Measurements from ENCODE around the gene PIAS1. TPM values are rescaled to one million over a fixed set of nuclear protein-coding genes. Genes with fewer than 3 reads are reported as not detected.

Gene PIAS1
- total RNA-seq, 1 experiment from 2014 or later, result 25.9 TPM

GRCh38 chr15:68085052-68085451 lies 30.9 kb downstream of the PIAS1 start (continued):
- no peak for TF ChIP-seq POLR2AphosphoS5 (IDR thresholded peaks at IDR 0.05; ENCODE audit: low read depth, low read length)
- no peak for TF ChIP-seq FOSL1 (IDR thresholded peaks at IDR 0.05; ENCODE audit: low read depth)
- no peak for TF ChIP-seq SP1 (IDR thresholded peaks at IDR 0.05; ENCODE audit: low read depth)
- no peak for TF ChIP-seq POLR2A (IDR thresholded peaks at IDR 0.05; ENCODE audit: borderline replicate concordance, extremely low read depth, insufficient read depth, insufficient read length)
- TF ChIP-seq SIN3A (IDR thresholded peaks at IDR 0.05; ENCODE audit: low read depth), result no peak
- TF ChIP-seq EZH2 (IDR thresholded peaks at IDR 0.05), result no peak
- no peak for TF ChIP-seq RAD21 (IDR thresholded peaks at IDR 0.05; ENCODE audit: low read depth)

- BruUV-seq (replicated peaks), result no TSS peak
- intact Hi-C loops (cut with micrococcal nuclease), result no loop called here
- POLR2A ChIA-PET, result no interaction called here
- no peak for TF ChIP-seq ELF1 (IDR thresholded peaks at IDR 0.05; ENCODE audit: borderline replicate concordance, low read depth)
- TF ChIP-seq ZFX (IDR thresholded peaks at IDR 0.05), result no peak
- no peak for TF ChIP-seq TCF7L2 (IDR thresholded peaks at IDR 0.05; ENCODE audit: borderline replicate concordance, extremely low read depth, insufficient read depth, insufficient read length)
- no peak for TF ChIP-seq SIN3A (IDR thresholded peaks at IDR 0.05; ENCODE audit: low read depth)
- no peak for TF ChIP-seq REST (IDR thresholded peaks at IDR 0.05; ENCODE audit: low read depth)
- TF ChIP-seq, protein P1, sequence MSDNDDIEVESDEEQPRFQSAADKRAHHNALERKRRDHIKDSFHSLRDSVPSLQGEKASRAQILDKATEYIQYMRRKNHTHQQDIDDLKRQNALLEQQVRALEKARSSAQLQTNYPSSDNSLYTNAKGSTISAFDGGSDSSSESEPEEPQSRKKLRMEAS (IDR thresholded peaks at IDR 0.05), result no peak
- no peak for TF ChIP-seq YY1 (IDR thresholded peaks at IDR 0.05; ENCODE audit: extremely low read depth, insufficient replicate concordance, low read depth, low read length)
- TF ChIP-seq JUND (IDR thresholded peaks at IDR 0.05), result no peak
- no peak for TF ChIP-seq SP1 (IDR thresholded peaks at IDR 0.05; ENCODE audit: low read depth)
- no peak for TF ChIP-seq CTCF (IDR thresholded peaks at IDR 0.05 in 2 of 3, conservative IDR thresholded peaks at IDR 0.05 in 1 of 3; ENCODE audit: borderline replicate concordance in 1 of 3, insufficient read depth in 1 of 3, low read depth in 2 of 3, low read length in 2 of 3)
- no peak for TF ChIP-seq FOSL1 (IDR thresholded peaks at IDR 0.05; ENCODE audit: low read depth)
- TF ChIP-seq EGR1 (IDR thresholded peaks at IDR 0.05; ENCODE audit: low read depth), result no peak
- no peak for TF ChIP-seq ZBTB33 (IDR thresholded peaks at IDR 0.05; ENCODE audit: extremely low read depth, insufficient replicate concordance, low read length)
- no peak for TF ChIP-seq ZNF274 (IDR thresholded peaks at IDR 0.05; ENCODE audit: low read depth, low read length)
- TF ChIP-seq, protein P2, sequence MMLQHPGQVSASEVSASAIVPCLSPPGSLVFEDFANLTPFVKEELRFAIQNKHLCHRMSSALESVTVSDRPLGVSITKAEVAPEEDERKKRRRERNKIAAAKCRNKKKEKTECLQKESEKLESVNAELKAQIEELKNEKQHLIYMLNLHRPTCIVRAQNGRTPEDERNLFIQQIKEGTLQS (IDR thresholded peaks at IDR 0.05), result no peak
Observed at GRCh38 chr15:68091743-68092142, 37.6 kb downstream of the PIAS1 start.

More at GRCh38 chr15:68091743-68092142, 37.6 kb downstream of the PIAS1 start:
- H3K9me3 ChIP-seq (ENCODE audit: control insufficient read depth in 1 of 2, insufficient read depth in 1 of 2, low read depth in 1 of 2, low read length in 2 of 2), result peaks cover 4 to 6% of the 10 kb centered on the region in 2 experiments; a peak in 3 of 4 replicates
- H3K36me3 ChIP-seq (ENCODE audit: control insufficient read depth in 1 of 2, insufficient read depth in 2 of 2, low read length in 2 of 2), result peaks cover 0 to 3% of the 10 kb centered on the region in 2 experiments; a peak in 3 of 4 replicates
- H3K9ac ChIP-seq (ENCODE audit: low read length), result no peak overlapping the region
- DNase-seq (ENCODE audit: low read depth, low spot score), result no peak
- CTCF ChIA-PET, result no interaction called here
- RAD21 ChIA-PET (ENCODE audit: low non-redundant PET in 1 of 2, low total read pairs in 2 of 2, uncharacterized antibody in 2 of 2, unreplicated experiment in 2 of 2), result no interaction called here
- peaks cover 90% of the 10 kb centered on the region for H3K79me2 ChIP-seq (ENCODE audit: insufficient read depth, low read length)
- no peak overlapping the region for H3K4me3 ChIP-seq (replicated peaks in 1 of 2; ENCODE audit: low read depth in 1 of 2, low read length in 2 of 2)
- no peak overlapping the region for H3K27ac ChIP-seq (ENCODE audit: low read depth, low read length)
- 0 out of 2 replicates have a peak, but pooled peaks cover 6% of the 10 kb centered on the region for H4K20me1 ChIP-seq (ENCODE audit: insufficient read depth)
- no peak for ATAC-seq
- H3K4me2 ChIP-seq (ENCODE audit: low read length), result no peak overlapping the region
- H2AFZ ChIP-seq (ENCODE audit: low read depth, low read length, poor library complexity, severe bottlenecking), result no peak overlapping the region
- no peaks in the 10 kb centered on the region for H3K9me2 ChIP-seq (ENCODE audit: insufficient read depth)
- no peaks in the 10 kb centered on the region for H3K27me3 ChIP-seq (ENCODE audit: insufficient read depth, low read length)
- no peaks in the 10 kb centered on the region for H3K4me1 ChIP-seq (ENCODE audit: control insufficient read depth in 1 of 2, insufficient read depth in 2 of 2, low read length in 2 of 2)

All from HCT116 (cell line).